NCI-H510A treated with DMSO at 0.1 percent for 48 hours (cell line): ENCODE data around the gene NPAS2.

ENCODE experiments used
- DNase-seq: peaks from one replicate; lab custom pipeline; 2025; lab: John Stamatoyannopoulos, UW

NPAS2 gene

DNA sequence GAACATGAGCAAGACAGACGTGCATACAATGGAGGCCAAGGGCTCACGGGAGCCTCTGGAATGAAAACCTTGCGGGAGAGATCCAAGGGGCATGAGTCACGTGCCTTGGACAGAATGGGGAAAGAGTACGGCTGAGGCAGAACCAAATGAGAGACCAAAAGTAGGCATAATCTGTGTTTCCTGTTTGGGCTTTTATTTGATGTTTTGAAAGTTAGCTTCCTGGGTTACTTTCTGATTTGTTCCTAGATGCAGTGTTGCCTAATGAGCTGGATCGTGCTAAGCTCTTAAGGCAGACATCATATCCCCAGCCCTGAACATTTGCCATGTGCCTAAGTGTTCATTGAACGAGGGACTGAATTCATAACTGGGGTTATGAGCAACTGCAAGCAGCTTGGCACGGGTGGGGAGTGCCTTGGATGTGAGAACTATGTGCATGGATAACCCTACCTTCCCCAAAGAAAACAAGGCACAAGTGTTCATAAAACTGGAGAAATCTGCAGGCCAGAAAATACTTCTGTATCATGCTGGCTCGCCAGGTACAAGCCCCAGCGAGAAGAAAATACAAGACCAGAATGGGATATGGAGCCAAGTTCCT, 121.8 kb downstream of the NPAS2 start:
- DNase-seq: no peak

DNA sequence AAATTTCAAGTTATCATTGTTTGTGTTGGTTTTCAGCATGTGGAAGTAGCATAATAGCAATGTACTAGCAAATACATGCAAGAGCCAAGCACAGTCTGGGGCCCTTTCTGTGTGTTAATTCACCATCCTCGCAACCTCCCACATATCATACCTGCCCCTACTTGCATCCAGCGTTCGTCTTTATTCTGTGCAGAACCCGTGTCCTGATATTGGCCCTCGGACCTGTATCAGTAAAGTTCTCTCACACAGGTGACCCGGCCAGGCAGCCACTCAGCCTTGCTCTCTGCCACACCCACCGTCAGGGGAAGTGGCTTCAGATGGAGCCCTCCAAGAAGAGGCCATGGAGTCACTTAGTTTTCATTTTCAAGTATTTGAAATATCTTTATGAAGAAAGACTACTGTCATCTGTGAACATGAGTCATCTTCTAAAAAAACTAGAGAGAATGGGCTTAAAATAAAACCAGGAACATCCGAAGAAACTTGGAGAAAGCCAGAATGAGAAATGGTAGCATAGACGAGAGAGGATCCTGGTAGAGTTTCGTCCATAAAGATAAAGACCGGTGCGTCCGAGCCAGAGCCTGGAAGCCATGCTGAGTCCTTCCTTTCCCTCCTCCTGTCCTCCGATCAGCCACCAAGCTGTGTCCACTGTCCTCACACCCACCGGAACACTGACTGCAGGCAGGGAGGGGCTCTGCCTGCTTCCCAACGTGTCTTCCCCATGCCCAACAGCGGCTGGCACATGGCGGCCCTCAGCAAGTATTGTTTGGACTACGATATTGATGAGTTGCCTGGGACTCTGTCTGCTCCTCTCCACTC, 124.9 kb downstream of the NPAS2 start:
- no peak for DNase-seq

DNA sequence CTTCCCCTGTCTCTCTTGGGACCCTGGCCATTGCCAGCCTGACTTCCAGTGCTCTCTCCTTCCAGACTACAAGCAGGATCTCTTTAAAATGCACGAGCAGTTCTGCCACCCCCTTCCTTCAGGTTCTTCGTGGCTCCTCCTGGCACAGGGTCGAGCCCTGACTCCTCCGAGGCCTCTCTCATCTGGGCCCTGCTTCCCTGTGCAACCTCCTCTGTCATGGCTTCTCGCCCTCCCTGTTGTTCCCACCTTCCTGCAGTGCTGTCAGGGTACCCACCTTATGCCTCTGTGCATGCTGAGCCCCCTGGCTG, 125.4 kb downstream of the NPAS2 start:
- no peak for DNase-seq

DNA sequence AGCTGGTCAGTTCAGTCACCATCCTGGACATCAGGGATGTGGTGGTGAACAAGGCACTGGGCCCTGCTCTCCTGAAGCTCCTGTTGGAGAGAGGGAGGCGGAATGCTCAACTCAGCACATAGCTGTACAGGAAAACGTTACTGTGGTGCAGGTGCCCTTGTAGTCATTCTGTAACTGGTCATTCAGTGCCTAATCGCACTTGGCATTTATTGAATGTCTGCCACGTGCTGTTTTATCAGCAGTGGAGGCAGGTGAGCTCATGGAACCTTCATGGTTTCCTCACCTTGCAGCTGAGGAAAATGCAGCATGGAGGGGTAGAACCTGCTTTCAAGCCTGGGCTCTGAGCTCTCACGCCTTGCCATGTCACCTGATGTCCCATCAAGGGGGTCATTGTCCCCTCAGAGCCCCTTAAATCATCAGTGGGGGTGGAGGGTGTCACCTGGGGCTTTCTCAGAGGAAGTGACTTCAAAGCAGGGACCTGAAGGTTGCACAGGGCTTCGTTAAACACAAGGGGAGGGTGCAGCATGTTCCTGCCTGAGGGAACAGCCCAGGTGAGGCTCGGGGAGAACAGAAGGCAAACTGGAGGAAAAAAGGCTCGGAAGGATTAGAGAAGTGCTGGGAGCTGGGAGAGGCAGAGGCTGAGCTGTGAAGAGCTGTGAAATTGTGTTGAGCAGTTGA, 126.1 kb downstream of the NPAS2 start:
- no peak for DNase-seq

DNA sequence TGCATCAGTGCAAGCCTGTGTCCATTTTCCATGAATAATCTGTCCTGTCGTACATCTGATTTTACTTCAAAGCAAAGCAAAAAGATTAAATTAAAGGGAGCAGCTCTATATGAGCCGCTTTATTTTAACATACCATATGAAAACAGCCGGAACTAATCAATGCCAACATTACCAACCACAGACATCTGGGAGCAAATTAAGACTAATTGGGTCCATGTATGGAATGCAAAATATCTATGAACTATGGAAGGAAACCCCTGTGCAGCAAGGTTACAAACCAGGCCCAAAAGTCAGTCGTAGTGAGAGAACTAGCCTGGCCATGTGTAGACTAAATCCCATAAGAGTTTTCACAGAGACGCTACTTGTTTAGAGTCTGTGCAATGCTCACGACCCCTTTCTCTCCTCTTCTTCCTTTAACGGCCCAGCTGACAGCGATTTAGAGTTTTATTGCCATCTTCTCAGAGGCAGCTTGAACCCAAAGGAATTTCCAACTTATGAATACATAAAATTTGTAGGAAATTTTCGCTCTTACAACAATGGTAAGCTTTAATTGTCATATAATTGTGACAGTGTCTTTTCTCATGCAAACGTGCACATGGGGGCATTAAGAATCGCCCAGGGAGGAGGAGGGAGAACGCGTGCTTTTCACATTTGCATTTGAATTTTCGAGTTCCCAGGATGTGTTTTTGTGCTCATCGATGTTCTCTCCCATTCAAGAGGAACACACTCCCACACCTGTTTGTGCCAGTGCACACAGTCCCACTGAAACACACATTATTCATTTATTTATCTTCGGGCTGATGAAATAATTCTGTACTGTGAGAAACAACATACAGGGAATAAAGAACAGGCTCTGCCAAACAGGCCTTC, 129.2 kb downstream of the NPAS2 start:
- no peak for DNase-seq

DNA sequence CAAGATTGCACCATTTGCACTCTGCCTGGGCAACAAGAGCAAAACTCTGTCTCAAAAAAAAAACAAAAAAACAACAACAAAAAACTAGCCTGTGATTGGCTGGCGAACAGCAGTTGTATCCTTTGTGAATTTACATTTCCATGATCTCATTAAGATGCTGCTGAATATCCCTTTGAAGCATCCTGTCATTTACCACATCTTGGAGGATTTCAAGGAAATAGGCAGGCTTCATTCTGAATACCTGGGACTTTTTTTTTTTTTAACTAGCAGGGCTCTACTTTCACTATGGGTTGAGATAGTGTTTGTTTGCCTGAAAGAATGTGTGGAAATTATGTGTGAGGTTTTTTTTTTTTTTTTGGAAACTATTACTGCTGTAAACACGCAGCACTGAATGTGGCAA, 132.6 kb downstream of the NPAS2 start:
- DNase-seq: no peak

DNA sequence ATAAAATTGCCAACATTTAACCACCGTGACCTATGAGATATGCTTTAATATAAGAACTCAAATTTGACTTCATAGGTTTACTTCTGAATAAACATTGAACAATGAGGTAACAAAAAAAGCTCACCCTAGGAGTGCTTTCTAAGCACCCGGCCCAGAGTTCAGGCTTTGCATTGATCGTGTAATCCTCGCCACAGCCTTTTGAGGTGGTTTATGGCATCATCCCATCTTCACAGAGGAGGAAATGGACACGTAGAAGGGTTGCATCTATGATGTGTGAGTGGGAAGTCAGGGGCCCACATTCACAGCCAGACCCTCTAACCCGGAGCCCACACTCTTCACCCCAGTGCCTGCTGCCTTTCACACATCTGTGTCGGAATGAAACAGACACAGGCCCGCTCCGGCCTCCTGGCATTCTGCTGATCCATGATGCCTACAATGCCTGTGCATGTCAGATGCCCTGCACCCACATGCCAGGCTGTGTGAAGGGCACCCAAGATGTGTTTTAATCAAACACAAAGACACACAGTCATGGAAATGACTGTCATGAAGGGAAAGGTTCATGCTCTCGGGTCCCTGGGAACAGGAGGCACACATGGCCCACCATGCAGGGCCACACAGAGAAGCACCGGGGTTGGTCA, 133.6 kb downstream of the NPAS2 start:
- no peak for DNase-seq

DNA sequence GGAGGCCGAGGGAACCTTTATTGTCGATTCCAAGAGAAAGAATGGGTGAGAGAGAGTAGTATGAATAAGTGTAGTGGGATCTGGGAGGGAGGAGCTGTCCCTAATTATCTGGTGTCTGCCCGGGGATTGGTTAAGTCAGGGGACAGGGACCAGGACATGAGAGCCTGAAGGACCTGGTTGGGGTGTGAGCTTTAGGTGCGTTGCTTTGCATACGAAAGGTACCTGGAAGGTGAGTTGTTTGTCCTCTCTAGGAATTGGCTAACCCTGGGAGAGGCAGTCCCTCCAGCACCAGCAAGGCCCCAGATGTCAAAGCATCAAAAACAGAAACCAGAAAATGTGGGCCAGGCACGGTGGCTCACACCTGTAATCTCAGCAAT, 134.1 kb downstream of the NPAS2 start:
- DNase-seq: no peak

DNA sequence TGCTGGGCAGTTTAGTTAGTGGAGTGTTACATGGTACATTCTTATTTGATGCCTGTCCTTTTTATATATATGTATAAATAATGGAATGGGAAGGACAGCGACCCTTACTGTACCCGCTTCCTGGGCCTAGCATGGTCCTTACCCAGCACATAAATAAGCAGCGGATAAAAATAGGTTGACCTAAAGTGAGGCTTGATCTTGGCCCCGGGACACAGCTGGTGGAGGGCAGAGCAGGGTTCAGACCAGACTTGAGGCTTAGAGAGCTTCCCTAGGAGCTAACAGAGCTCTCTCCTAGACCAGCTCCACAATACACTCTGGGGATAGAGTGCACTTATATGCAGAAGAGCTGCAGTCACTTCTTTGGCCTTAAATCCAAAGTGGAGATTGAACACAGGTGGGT, 135.3 kb downstream of the NPAS2 start:
- no peak for DNase-seq

DNA sequence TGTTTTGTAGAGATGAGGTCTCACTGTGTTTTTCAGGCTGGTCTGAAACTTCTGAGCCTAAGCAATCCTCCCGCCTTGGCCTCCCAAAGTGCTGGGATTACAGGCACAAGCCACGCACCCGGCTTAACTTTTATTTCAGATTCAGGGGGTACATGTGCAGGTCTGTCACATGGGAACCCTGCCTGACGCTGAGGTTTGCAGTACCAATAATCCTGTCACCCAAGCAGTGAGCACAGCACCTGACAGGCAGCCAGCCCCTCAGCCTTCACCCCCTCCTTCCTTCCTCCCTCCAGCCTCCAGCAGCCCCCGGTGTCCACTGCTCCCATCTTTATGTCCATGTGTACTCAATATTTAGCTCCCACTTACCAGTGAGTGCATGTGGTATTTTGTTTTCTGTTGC, 136.1 kb downstream of the NPAS2 start:
- DNase-seq: no peak

DNA sequence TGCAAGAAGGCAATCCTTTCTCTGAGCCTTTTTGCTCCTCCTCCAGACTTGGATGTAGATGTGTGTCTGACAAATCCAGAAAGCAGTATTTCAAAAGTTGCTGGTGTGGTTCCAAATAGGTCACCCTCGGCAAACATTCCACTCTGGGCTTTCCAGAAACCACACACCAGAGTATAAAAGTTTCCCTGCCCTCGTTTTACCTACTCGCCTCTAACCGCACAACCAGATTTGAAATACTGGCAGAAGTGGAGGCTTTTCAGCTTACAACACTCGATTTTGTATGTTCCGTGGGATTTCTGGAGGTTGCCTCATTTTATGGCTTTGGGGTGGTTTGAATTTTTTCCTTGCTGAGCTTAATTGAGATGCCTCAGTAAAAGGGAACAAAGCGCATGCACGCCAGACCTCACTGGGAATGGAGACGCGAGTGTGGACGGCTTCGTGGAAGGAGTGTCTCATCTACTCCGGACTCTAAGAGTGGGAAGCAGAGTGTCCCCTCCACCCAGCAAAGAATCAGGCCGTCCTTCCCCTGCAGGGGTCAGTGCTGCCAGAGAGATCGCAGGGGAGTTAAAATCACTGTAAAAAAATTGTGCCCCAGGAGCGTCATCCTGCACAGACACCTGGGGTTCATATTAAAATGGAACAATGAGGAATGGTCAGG, 138.2 kb downstream of the NPAS2 start:
- DNase-seq: no peak

DNA sequence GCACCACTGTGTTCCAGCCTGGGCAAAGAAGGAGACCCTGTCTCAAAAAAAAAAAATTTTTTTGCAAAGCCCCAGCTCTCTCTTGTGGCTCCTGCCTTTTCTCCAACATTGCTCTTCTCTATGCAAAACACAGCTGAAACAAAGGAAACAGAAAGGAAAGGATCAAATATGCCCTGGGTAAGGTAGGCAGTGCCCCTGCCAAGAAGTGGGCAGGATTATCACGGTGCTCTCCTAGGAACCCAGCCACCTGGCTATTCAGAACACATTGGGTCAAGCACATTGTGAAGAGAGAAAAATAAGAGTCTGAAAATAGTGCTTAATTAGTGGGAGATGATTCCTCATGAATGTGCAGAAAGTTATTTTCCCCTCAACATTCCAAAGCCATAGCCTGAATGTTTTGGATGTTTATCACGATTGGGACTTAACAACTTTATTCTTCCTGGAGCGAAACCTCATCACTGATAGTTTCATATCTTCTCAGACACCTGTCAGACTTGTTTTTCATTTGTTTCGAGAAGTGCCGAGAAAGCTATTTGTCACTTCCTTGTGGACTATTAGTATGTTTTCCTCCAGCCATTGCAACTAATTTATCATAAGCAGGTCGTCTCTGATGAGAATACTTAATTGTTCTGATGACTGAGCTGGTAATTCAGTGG, 139.4 kb downstream of the NPAS2 start:
- DNase-seq: no peak

DNA sequence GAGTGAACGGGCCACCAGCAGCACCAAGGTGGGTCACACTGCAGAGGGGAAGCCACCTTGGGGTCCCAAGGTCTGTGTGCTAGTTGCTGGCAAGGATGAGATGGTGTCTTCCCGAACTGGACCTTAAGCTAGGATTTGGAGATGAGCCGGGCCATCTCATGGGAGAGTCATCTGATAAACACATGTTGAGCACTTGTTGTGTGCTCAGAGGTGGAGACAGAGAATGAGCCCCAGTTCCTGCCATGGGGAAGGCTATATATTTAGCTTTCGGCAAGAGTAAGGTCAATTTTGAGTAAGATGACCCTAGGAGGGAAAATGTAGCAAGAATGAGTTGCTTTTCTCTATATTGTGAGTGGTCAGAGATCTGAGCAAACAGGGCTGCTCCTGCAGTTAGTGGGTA, 140.7 kb downstream of the NPAS2 start:
- no peak for DNase-seq

DNA sequence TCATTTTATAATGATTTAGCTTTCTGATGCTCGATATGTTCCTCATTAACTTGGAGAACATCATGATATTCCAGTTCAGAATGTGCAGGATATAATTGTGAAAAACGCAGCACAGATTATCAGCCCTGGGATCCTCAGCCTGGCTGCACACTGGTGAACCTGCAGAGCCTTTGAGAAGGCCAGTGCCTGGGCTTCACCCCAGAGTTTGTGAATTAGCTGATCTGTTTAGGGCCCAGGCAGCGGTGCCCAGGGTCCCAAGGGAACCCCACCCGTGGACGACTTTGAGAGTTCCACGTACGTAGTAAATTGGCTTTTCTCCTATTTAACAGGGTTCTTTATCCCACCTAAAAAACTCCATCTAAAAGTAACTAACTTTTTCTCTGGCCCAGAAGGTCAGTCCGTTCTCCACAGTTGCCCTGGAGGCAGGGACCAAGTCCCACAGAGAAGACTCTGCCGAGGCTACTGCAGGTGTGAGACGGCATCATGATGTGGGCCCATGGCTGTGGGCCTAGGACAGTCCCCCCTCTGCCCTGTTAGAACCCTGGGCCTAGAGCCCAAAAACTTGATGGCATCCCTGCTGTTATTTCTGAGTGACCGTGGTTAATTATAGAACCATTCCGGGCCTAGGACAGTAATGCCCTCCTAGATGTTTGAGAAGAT, 142.6 kb downstream of the NPAS2 start:
- DNase-seq: no peak

DNA sequence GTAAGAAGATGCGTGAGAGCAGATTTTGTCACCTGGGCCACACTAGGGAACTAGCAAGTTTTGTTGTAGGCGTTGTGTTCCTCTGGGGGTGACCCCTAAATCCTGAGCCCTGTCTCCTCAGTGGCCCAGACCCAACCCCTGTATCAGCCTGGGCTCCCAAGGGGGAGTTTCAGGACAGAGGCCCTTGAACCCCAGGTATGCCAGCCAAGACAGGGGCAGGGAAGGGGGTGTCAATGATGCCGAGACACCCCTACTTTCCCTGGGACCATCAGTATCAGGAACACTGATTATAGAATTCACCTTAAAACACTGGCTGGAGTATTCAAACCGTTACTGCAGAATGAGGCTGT, 143.1 kb downstream of the NPAS2 start:
- no peak for DNase-seq

DNA sequence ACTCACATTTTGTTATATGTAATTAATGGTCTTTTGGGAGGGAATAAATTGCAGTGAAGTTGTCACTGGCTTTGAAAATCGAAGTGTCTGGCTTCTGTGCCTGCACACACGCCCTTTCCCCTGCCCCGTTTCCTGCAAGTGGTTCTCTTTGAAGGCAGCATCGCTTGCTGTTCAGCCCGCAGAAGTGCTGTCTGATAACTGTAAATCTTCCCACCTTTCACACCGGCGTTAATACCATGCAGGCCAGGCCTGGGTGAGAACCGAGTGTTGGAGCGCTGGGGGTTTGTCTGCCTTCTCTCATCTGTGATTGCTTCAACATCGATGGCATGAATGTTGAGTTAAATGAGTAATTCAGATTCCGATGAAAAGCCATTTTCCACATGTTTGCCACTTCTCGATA, 144.3 kb downstream of the NPAS2 start:
- DNase-seq: no peak

DNA sequence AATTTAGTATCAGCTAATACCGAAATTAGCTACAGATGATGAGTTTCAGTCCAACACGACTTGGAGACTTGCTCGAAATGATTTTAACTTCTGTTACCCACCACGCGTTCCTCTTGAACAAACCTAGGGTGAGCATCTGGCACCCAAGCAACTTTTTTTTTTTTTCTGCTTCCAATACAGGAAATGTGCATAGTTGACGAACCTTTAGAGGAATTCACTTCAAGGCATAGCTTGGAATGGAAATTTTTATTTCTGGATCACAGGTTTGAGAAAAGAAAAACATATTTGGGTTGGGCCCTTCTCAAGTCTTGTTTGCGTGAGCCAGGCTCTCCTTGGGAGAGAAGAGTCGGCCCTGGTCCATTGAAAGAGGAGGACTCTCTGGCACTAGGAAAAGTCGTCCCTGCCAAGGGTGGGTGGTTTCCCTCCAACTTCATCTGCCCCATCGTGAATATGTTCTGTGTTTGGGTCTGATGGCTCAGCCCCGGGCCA, 144.8 kb downstream of the NPAS2 start:
- DNase-seq: no peak

DNA sequence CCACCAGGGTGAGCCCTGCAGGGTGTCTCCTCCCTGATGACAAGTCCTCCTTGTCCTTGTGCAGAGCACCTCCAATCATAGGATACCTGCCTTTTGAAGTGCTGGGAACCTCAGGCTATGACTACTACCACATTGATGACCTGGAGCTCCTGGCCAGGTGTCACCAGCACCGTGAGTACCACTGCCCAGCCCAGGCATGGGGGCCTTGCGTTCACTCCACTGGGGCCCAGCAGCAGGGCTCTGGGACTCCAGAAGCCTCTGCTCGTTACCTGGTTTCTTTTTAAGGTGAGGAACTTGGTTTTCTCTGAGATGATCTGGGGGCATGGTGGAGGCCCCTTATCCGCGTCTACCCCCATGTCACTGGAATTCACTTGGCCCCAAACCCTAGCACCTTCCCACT, 145.7 kb downstream of the NPAS2 start:
- no peak for DNase-seq

DNA sequence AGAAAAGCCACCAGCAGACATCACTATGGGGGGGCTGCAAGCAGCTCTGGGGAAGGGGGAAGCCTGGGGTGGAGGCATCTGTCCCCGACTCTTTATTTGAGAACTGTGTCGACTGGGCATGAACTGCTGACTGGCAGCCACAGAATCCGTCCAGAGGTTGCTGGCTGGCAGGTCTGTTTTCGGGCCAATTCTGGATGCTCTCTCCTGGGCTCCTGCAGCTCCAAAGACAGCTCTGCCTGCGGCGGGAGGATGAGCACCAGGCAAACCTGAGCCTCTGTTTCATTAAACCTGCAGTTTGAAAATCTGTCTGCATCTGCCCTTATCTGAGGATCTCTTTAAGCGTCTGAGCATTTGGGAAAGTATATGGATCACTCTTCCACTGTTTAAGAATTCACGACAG, 147.8 kb downstream of the NPAS2 start:
- DNase-seq: no peak
